HUES6 (cell line): ENCODE measurements around the gene CSF1R.

Experiments
- H3K27ac ChIP-seq: 2 replicates; pipeline ENCODE4 v1.7.0; 2013; ENCODE audit warnings: low read depth, mild to moderate bottlenecking, low read length, inconsistent platforms
- H3K27me3 ChIP-seq: 2 replicates; pipeline ENCODE4 v1.6.1; 2013; ENCODE audit warnings: low read length; ENCODE audit not compliant: control insufficient read depth, insufficient read depth
- H3K36me3 ChIP-seq: 2 replicates; pipeline ENCODE4 v1.6.1; 2013; ENCODE audit warnings: low read length; ENCODE audit not compliant: control insufficient read depth, insufficient read depth
- H3K4me1 ChIP-seq: 2 replicates; pipeline ENCODE4 v1.6.1; 2013; ENCODE audit warnings: low read length; ENCODE audit not compliant: control insufficient read depth, insufficient read depth
- H3K4me3 ChIP-seq: 2 replicates; pipeline ENCODE4 v1.5.1; 2013; ENCODE audit warnings: low read depth, low read length
- H3K9ac ChIP-seq: one replicate; pipeline ENCODE4 v1.6.1; 2013; ENCODE audit warnings: mild to moderate bottlenecking, low read length
- H3K9me3 ChIP-seq: 2 replicates; pipeline ENCODE4 v1.6.1; 2013; ENCODE audit warnings: low read depth, low read length; ENCODE audit not compliant: control insufficient read depth, insufficient read depth

Gene CSF1R

GRCh38 chr5:150111122-150111521 lies 24.8 kb upstream of the CSF1R start:
- no peak overlapping the region for H3K27ac ChIP-seq
- peaks cover 12% of the 10 kb centered on the region; the same call in 1 of the 2 replicates for H3K4me1 ChIP-seq
- H3K36me3 ChIP-seq: no peaks in the 10 kb centered on the region
- H3K27me3 ChIP-seq: no peaks in the 10 kb centered on the region
- H3K4me3 ChIP-seq: no peak overlapping the region
- no peaks in the 10 kb centered on the region for H3K9me3 ChIP-seq
- H3K9ac ChIP-seq: no peak overlapping the region

GRCh38 chr5:150109921-150110320 lies 23.6 kb upstream of the CSF1R start:
- no peaks in the 10 kb centered on the region for H3K27me3 ChIP-seq
- no peak overlapping the region for H3K27ac ChIP-seq
- H3K9ac ChIP-seq: no peak overlapping the region
- no peaks in the 10 kb centered on the region for H3K9me3 ChIP-seq
- no peak overlapping the region for H3K4me3 ChIP-seq
- H3K4me1 ChIP-seq: peaks cover 12% of the 10 kb centered on the region; the same call in 1 of the 2 replicates
- no peaks in the 10 kb centered on the region for H3K36me3 ChIP-seq

- peaks cover 12% of the 10 kb centered on the region; the same call in 1 of the 2 replicates for H3K4me1 ChIP-seq
- H3K27me3 ChIP-seq: no peaks in the 10 kb centered on the region
- no peaks in the 10 kb centered on the region for H3K36me3 ChIP-seq
- H3K4me3 ChIP-seq: no peak overlapping the region
- no peak overlapping the region for H3K9ac ChIP-seq
- no peaks in the 10 kb centered on the region for H3K9me3 ChIP-seq
- no peak overlapping the region for H3K27ac ChIP-seq
Observed at GRCh38 chr5:150108711-150109514, 22.6 kb upstream of the CSF1R start.

- Histone ChIP-seq H3K4me3 (no peak overlapping the region), H3K36me3 (no peaks in the 10 kb centered on the region), H3K4me1 (peaks cover 9% of the 10 kb centered on the region; the same call in 1 of the 2 replicates), H3K27me3 (no peaks in the 10 kb centered on the region), H3K9me3 (no peaks in the 10 kb centered on the region), H3K27ac (no peak overlapping the region), H3K9ac (no peak overlapping the region)
Observed at GRCh38 chr5:150107909-150108447, 21.6 kb upstream of the CSF1R start.

- Histone ChIP-seq H3K4me1 (no peaks in the 10 kb centered on the region), H3K9ac (no peak overlapping the region), H3K36me3 (no peaks in the 10 kb centered on the region), H3K27ac (no peak overlapping the region), H3K27me3 (no peaks in the 10 kb centered on the region), H3K9me3 (no peaks in the 10 kb centered on the region), H3K4me3 (no peak overlapping the region)
Observed at GRCh38 chr5:150106674-150107426, 20.5 kb upstream of the CSF1R start.

- H3K9me3 ChIP-seq: no peaks in the 10 kb centered on the region
- no peaks in the 10 kb centered on the region for H3K36me3 ChIP-seq
- H3K4me1 ChIP-seq: no peaks in the 10 kb centered on the region
Observed at GRCh38 chr5:150105928-150106615, 19.7 kb upstream of the CSF1R start.

GRCh38 chr5:150104550-150104870 lies 18.2 kb upstream of the CSF1R start:
- H3K4me1 ChIP-seq: no peaks in the 10 kb centered on the region
- H3K4me3 ChIP-seq: no peak overlapping the region
- no peaks in the 10 kb centered on the region for H3K36me3 ChIP-seq
- H3K27ac ChIP-seq: no peak overlapping the region
- H3K27me3 ChIP-seq: no peaks in the 10 kb centered on the region
- H3K9me3 ChIP-seq: no peaks in the 10 kb centered on the region
- no peak overlapping the region for H3K9ac ChIP-seq

More at GRCh38 chr5:150105928-150106615, 19.7 kb upstream of the CSF1R start:
- Histone ChIP-seq H3K27me3 (no peaks in the 10 kb centered on the region), H3K4me3 (no peak overlapping the region), H3K9ac (no peak overlapping the region), H3K27ac (no peak overlapping the region)

- no peaks in the 10 kb centered on the region for H3K4me1 ChIP-seq
- H3K9ac ChIP-seq: no peak overlapping the region
- H3K27ac ChIP-seq: no peak overlapping the region
Observed at GRCh38 chr5:150103678-150104549, 17.6 kb upstream of the CSF1R start.

GRCh38 chr5:150101023-150101422 lies 14.7 kb upstream of the CSF1R start:
- H3K27me3 ChIP-seq: no peaks in the 10 kb centered on the region
- H3K9ac ChIP-seq: no peak overlapping the region
- no peak overlapping the region for H3K4me3 ChIP-seq
- no peaks in the 10 kb centered on the region for H3K9me3 ChIP-seq
- no peaks in the 10 kb centered on the region for H3K36me3 ChIP-seq
- H3K4me1 ChIP-seq: no peaks in the 10 kb centered on the region
- no peak overlapping the region for H3K27ac ChIP-seq

More at GRCh38 chr5:150103678-150104549, 17.6 kb upstream of the CSF1R start:
- H3K36me3 ChIP-seq: no peaks in the 10 kb centered on the region
- no peak overlapping the region for H3K4me3 ChIP-seq
- H3K9me3 ChIP-seq: no peaks in the 10 kb centered on the region
- H3K27me3 ChIP-seq: no peaks in the 10 kb centered on the region

GRCh38 chr5:150097152-150097551 lies 10.8 kb upstream of the CSF1R start:
- H3K36me3 ChIP-seq: no peaks in the 10 kb centered on the region
- no peaks in the 10 kb centered on the region for H3K4me1 ChIP-seq
- H3K9me3 ChIP-seq: no peaks in the 10 kb centered on the region
- no peaks in the 10 kb centered on the region for H3K27me3 ChIP-seq
- H3K27ac ChIP-seq: no peak overlapping the region
- H3K4me3 ChIP-seq: no peak overlapping the region
- H3K9ac ChIP-seq: no peak overlapping the region
